GM15510 (cell line): ENCODE measurements around the gene BHLHE40.

Source experiments
- POLR2A ChIP-seq: IDR thresholded peaks from 3 replicates; pipeline ENCODE4 v1.6.1; 2011; ENCODE audit warnings: borderline replicate concordance; ENCODE audit not compliant: insufficient read length; ENCODE audit errors: extremely low read depth

The BHLHE40 gene

DNA sequence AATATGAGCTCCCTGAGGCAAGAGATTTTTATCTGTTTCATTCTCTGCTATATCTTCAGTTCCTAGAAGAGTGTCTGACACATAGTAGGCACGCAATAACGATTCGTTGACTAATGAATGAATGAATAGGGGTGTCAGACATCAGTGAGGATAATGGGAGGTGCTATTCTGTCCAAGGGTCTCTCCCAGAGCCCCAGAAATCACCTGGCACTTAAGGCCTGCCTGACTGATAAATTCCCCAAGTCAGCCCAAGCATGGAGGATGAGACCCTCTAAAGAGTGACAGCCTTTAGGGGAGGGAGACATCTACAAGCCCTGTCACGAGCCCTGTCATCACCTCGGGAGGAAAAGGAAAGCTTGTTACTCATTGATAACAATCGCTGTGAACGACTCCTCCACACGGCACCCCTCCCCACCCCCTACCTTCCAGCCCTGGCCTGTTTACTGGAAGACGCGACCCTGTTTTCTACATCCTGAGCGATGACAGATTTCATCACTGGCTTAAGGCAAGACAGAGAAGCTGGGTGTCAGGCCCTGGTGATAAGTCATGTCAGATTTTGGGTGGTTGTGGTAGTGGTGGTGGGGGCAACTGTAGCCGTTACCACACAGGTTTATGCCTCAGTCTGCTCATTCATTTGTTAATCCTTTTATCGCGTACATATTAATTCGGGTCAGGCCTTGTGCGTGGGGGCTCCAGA is 23.1 kb downstream of the BHLHE40 start:
- no peak for TF ChIP-seq POLR2A

DNA sequence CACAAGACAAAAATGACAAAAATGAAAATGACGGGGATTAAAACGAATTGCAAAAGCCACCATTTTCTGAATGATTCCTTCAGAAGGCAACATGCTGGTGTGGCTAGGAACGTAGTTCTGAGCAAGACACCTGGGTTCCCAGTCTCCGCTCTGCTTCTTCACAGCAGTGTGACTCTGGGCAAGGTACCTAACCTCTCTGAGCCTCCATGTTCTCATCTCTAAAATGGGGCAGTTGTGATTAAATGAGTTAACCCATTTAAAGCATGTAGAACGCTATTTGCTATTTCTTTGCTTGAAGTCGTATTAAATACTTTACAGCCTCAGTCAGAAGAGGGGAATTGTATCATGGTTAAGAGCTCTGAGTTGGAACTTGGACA is 23.6 kb downstream of the BHLHE40 start:
- TF ChIP-seq POLR2A, result no peak

DNA sequence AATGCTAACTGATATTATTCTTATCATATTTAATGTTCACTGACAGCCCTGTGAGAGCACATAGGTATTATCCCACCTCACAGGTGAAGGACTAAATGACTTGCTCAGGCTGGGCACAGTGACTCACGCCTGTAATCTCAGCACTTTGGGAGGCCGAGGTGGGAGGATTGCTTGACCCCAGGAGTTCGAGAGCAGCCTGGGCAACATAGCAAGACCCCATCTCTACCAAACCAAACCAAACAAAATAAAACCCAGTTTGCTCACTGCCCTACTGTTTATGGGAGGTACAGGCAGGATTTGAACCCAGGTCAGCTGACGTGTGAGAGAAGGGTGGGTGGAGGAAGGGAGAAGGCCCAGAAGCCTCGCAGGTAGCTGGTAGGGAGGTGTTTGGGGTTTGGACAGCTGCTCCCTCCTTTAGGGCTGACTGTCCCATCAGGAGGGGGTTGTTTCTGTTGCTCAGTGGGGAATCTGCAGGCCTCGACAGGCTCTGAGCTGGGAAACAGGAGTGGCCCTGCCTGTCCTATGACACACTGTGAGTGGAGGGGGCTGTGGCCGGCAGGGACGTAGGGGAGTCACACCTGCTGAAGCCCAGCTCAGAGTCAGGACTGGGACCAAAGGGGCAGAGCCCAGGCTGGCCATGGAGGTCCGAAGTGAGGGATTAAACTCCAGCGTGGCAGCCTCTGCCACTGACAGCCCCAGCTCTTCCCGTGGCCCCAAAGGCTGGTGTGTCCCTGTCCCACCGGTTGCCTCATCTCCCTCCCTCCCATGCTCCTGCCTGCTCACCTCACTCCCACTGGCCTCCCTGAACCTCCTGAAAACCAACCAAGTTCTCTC is 25.3 kb downstream of the BHLHE40 start:
- TF ChIP-seq POLR2A, result no peak

DNA sequence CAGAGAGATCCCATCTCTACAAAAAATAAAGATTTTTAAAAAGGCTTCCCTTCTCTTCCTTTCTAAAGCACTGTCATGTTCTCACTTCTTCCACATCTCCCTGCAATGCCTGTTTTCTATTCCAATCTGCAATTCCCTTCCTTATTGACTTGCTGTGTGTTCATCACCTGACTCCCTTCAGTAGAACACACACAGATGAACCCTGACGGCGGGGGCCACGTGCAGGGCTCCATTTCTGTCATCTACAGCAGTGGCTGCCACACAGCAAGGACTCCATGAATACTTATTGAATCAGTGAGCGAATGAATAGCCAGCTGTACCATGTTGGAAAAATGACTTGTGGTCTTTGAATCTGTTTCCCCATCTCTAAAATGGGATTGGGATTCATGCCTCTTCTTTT is 26.1 kb downstream of the BHLHE40 start:
- no peak for TF ChIP-seq POLR2A

DNA sequence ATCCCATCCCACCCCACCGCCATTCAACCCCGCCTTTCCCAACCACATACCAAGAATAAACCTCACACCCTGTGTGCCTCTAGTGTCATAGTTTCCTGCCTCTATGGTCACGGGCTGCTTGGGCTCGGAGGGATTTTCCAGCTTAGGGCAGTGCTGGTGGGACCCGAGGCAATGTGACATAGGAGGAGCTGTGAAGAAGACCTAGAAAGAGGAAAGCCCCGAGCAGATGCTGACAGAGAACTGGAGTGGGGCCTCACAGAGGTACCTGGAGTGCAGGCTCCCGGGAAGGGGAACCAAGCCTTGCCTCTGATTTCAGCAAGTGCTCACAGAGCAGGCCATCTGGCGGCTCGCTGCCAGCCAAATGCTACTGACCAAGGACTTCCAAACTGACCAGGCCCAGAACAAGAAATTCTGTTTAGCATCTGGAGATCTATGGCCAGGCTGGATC is 27.5 kb downstream of the BHLHE40 start:
- TF ChIP-seq POLR2A, result no peak

DNA sequence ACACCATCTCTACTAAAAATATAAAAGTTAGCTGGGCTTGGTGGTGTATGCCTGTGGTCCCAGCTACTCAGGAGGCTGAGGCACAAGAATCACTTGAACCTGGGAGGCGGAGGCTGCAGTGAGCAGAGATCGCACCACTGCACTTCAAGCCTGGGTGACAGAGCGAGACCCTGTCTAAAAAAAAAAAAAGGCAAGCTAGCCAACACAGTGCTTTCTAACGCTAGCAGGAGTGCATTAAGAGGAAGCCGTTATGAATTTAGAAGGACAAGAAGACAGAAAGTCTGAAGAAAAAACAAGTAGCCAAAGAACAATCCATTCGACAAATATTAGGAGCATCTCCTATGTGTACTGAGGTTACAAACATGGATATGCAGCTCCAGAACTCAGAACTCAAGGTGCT is 28.6 kb downstream of the BHLHE40 start:
- no peak for TF ChIP-seq POLR2A

DNA sequence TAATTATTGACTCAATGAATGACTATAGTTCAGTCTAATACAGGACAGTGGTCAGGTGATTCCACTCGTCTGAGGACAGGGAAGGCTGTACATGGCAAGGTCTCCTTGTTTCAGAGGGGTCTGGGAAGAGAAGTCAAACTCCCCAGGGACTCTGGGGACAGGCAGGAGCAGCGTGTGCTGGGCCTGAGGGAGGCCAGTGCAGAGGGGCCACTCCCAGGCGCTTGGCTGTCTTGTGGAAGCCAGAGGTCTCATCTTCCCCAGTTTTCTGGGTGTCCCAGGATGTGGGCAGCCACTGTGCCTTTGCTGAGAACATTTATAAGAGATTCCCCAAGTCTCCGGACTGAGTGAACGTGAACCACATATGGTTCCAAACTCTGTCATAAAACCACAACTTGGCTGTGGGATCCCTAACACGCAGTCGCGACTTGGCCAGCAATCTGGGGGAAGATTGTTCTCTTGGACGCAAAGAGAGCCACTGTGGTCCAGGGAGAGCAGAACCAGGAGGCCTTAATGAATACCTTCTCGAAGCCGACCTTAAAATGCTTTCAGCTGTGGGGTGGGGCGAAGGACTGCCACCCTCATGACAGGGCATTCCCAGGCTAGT is 30.4 kb downstream of the BHLHE40 start:
- no peak for TF ChIP-seq POLR2A

DNA sequence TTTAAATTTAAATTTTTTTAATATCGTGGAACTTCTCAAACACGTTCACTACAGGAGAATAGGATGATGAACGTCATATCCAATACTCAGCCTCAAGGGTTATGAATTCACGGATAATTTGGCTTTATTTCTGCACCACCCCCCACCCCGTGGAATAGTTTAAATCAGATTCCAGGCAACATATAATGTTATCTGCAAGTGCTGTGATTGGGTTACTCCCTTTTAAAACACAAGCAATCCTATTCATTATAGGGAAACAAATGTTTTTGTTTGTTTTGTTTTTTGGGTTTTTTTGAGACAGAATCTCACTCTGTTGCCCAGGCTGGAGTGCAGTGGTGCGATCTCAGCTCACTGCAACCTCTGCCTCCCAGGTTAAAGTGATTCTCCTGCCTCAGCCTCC is 30.9 kb downstream of the BHLHE40 start:
- no peak for TF ChIP-seq POLR2A

DNA sequence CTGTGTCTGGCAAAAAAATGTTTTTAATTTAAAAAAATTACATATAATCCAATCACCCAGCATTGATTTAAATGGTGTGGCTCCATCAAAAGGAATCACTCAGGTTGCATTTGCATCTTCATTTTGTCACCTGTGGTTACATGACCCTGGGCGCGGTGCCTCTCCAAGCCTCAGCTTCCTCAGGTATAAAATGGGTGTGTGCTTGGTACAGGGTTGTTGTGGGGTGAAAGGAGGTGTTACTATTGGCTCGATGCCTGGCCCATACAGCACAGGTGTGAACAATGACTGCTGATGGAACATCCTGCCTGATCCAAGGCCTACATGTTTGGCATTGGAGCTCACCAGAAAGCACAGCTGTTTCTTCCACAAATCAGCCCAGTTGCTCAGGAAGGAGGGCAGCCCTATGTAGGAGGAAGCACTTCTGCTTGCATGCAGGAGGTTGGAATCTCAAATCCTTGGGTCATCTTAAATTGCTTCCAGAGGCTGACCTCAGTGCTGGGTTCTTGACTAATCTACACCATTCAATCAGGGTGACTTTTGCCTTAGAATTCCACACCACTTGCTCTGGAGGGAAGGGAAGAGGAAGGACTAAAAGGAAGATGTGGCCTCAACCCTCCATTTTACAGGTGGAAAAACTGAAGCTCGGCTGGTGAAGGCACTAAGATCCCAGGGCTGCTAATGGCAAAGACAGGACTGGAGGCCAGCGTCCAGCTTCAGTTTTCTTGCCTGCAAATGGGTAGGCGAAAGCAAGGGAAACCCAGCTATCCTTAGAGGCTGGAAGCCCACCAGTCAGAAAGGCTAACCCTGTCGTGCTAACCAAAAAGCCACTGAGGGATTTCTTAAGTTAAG is 31.7 kb downstream of the BHLHE40 start:
- no peak for TF ChIP-seq POLR2A

DNA sequence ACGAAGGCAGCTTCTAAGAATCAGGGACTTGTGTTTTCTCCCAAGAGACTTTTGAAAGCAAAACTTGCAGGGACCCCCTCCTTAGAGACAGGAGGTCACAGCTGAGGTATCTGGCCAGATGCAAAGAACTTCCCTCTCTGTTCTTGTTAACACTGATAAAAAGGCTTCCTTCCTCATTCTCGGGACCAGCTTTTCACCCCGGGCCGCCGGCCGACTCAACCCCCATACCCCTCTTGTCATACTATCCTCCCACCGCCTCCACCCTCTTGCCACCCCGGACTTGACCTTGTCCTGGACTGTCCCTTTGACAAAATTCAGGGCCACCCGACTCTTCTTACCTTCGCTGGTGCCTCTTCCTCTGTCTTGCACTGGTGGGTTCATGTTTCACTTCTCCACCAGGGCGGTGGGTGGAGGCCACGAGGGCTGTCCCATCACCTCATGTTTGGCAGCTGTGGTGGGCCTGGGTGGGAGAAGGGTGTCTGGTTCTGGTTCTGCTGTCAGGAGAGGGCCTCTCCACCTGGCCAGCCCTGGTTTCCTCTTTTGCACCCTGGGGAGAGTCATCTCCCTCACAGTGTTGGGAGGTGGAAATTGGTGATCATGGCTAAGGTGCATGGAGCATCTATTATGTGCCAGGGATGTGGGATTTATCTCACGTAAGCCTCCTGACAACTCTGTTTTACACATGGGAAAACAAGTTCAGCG is 32.5 kb downstream of the BHLHE40 start:
- peak; percentile 33 for TF ChIP-seq POLR2A

DNA sequence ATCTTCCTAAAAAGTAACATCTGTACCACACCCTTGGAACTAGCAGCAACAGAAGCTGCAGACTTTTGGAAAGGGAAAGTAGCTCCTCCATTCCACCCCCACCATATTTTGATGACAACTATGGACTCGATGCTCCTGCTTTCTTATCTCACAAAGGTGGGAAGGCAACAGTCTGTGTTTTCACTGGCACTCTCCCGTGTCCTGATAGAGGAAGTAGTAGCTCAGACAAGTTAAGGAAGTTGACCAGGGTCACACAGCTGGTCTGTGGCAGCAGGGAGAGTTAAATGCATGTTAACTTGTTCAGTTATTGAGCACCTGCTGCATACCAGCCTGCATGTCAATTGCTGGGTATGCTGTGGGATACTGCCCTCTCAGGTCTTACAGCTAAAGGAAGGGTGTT is 33.1 kb downstream of the BHLHE40 start:
- TF ChIP-seq POLR2A, result no peak

DNA sequence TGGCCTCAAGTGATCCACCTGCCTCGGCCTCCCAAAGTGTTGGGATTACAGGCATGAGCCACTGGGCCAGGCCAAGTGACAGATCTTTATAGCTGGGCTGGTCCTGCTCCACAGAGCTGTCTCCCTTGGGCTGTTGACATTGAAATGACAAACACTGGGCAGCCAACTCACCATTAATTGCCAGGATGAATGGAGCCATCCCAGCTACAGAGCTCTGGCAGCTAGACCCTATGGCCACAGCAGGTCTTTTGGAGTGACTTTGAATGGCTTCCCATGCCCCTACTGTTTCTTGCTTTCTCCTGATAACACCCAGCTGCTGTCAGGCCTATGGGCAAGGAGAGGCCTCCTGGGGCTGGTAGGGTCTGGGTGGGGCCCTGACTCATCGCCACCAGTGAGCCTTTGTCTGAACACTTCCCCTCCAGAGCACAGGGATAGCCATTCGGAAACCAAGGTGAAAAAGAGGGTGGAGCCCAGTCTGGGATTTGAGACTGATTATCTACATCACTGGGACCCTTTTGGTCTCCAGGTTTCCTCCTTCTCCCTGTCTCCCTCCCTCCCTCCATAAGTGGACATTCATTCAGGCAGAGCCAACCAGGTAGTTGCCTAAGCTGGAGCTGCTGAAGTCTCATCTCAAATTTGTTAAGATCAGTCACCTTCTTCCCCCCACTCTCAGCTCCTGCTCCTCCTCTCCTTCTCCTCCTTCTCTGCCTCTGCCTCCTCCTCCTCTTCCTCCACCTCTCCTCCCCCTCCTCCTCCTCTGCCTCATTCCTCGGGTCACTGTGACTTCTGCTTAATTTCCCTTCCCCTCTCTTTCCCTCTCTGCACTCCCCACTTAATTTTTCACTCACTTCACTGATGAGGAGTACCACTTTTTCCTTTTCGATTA is 34.0 kb downstream of the BHLHE40 start:
- no peak for TF ChIP-seq POLR2A

DNA sequence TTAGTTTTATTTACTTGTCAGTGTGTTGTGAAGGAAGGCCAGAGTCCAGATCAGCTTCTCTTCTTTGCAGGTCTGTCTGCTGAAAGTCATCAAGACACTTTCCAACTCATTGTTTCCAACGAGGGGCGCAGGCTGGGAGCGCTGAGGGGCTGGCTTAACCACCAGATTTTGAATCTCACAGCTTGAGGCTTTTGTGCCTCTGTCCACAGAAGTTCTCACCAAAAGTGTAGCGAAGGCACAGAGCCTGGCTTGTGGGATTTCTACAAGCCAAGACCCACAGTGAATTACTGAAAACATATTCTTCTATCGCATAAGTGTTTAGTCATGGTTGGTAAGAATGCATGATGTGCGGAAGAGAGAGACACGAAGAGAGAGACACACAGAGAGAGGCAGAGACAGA is 35.2 kb downstream of the BHLHE40 start:
- TF ChIP-seq POLR2A, result no peak
